GM21786 (cell line): ENCODE measurements around the gene ETV6.
A peak's percentile ranks its signal among the peaks of the same experiment; 100 is the strongest.

Experiments used
- ATAC-seq: cut with Tn5 transposase; IDR thresholded peaks from one replicate; pipeline ENCODE4 v1.9.1; 2021; ENCODE audit not compliant: unreplicated experiment

Gene ETV6

GRCh38 chr12:11642785-11643184 lies 6.7 kb upstream of the ETV6 start:
- no peak for ATAC-seq

- ATAC-seq, result no peak
These were observed 4.1 kb upstream of the ETV6 start for GRCh38 chr12:11645391-11645790.

- peak; percentile 19 for ATAC-seq
These were observed 711 bp upstream of the ETV6 start for GRCh38 chr12:11648514-11649412.

GRCh38 chr12:11650286-11651281 lies 1.1 kb downstream of the ETV6 start:
- ATAC-seq, result no peak

- ATAC-seq, result no peak
These were observed 1.9 kb downstream of the ETV6 start for GRCh38 chr12:11651381-11651780.

- no peak for ATAC-seq
These were observed 2.3 kb downstream of the ETV6 start for GRCh38 chr12:11651785-11652184.

GRCh38 chr12:11652351-11653040 lies 3.0 kb downstream of the ETV6 start:
- peak; percentile 31 for ATAC-seq

- no peak for ATAC-seq
These were observed 3.8 kb downstream of the ETV6 start for GRCh38 chr12:11653215-11653753.

GRCh38 chr12:11654338-11654737 lies 4.9 kb downstream of the ETV6 start:
- ATAC-seq, result no peak

GRCh38 chr12:11654802-11655201 lies 5.3 kb downstream of the ETV6 start:
- ATAC-seq, result no peak

- ATAC-seq, result no peak
These were observed 6.4 kb downstream of the ETV6 start for GRCh38 chr12:11655842-11656241.

- ATAC-seq, result no peak
These were observed 7.1 kb downstream of the ETV6 start for GRCh38 chr12:11656550-11656949.

GRCh38 chr12:11657511-11657910 lies 8.0 kb downstream of the ETV6 start:
- ATAC-seq, result no peak

GRCh38 chr12:11658791-11659190 lies 9.3 kb downstream of the ETV6 start:
- ATAC-seq, result no peak

GRCh38 chr12:11660624-11661023 lies 11.2 kb downstream of the ETV6 start:
- ATAC-seq, result no peak

GRCh38 chr12:11661491-11662089 lies 12.1 kb downstream of the ETV6 start:
- ATAC-seq, result no peak

GRCh38 chr12:11662369-11662768 lies 12.9 kb downstream of the ETV6 start:
- no peak for ATAC-seq

GRCh38 chr12:11663130-11663529 lies 13.7 kb downstream of the ETV6 start:
- no peak for ATAC-seq

- ATAC-seq, result no peak
These were observed 14.6 kb downstream of the ETV6 start for GRCh38 chr12:11664101-11664500.
